GM18870 (cell line): ENCODE results near the gene MRPL51.
A peak's percentile ranks its signal among the peaks of the same experiment; 100 is the strongest.
"Not testable (repeated sequence)": the region's sequence is repeated elsewhere in the genome, so short reads cannot be mapped to it uniquely, and the experiment has no call there.

ENCODE experiments used
- ATAC-seq: cut with Tn5 transposase; IDR thresholded peaks from one replicate; pipeline ENCODE4 v1.9.1; 2021; ENCODE audit warnings: moderate library complexity; ENCODE audit not compliant: unreplicated experiment

The MRPL51 gene

DNA sequence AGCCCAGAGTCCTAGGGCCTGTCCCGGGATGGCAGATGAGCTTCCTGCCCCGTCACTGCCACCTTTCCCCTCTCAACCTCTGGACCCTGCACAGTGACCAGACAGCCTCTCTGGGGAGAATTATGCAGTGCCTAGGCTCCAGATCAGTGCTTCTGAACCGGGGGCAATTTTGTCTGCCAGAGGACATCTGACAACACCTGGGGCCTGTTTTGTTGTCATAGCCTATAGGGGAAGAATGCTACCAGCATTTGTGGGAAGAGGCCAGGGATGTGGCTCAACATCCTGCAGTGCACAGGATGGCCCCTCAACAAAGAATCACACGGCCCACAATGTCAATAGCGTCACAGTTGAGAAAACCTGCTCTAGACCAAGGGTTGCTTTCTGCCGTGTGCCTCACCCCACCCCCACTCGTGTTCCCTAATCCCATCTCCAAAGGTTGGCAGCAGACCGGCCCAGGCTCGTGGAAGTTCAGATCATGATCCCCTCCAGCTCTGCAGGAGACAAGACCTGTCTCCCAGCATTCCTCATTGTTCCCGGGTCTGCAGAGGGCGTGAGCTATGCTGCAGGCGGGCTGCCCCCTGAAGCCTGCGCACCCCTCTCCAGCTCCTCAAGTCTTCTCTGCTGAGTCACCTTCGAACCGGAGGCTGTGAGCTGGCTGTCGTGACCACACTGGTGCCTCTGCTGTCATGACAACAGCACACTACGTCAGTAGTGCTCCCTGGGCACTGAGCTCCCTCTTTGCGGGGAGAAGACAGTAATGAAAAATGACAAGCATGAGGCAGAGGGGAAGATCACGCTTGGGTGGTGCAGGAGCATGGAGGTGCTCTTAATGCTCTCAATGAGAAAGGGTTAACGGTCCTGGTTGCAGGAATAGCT is 39.2 kb upstream of the MRPL51 start:
- no peak for ATAC-seq

DNA sequence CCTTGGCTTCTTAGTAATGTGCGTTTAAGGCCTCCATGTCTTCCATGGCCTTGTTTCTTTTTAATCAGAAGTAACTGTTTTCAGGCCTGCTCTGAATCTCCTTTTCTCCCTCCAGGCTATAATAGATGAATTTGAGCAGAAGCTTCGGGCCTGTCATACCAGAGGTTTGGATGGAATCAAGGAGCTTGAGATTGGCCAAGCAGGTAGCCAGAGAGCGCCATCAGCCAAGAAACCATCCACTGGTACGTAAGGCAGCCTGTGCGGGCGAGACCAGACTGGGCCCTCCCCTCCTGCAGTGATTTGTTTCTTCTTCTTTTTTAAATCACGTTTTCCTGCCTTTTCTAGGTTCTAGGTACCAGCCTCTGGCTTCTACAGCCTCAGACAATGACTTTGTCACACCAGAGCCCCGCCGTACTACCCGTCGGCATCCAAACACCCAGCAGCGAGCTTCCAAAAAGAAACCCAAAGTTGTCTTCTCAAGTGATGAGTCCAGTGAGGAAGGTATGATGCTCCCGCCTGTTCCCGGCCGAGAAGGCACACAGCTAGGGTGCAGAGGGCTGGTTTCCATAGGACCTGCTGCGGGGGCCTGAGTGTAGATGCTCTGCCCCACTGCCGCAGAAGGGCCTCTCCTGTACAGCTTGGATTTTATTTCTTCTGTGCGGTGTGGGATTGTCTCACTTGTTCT is 37.7 kb upstream of the MRPL51 start:
- ATAC-seq = no peak

DNA sequence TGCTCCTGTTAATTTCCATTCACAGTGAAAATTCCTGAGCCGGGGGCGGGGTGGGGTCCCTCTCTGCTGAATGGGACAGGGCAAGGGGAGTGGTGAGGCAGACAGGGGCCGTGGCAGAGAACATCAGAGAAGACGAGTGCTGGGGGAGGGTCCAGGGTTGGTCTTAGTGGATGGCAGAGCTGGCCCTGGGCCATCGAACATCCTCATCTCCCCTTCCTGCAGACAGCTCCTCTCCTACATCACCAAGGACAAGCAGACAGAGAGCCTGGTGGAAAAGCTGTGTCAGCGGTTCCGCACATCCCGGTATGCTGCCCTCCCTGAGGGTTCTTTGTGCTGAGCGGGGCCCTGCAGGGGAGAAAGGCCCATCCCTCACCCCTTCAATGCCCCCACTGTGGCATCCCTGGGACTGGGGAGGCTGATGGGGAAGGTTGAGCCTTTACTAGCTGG is 36.3 kb upstream of the MRPL51 start:
- ATAC-seq = no peak

DNA sequence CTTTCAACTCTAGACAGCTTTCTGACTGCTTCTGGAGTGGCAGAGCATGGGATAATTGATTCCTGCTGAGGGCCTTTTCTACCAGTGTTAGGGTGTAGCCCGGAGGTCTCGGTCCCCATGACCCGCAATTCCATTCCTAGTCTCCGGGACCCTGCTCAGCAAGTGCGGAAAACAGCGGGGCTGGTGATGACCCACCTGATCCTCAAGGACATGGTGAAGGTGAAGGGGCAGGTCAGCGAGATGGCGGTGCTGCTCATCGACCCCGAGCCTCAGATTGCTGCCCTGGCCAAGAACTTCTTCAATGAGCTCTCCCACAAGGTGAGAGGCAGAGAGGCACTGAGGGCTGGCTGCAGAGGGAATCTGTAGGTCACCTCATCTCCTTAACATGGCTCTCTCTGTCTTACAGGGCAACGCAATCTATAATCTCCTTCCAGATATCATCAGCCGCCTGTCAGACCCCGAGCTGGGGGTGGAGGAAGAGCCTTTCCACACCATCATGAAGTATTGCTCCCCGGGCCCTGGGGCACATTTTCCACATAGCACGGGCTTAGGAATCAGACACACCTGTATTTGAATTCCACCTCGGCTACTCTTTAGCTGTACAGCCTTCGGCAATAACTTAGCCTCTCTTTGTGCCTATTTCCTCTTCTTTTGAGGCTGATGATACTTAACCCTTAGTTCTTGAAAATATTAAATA is 35.6 kb upstream of the MRPL51 start:
- ATAC-seq = no peak

DNA sequence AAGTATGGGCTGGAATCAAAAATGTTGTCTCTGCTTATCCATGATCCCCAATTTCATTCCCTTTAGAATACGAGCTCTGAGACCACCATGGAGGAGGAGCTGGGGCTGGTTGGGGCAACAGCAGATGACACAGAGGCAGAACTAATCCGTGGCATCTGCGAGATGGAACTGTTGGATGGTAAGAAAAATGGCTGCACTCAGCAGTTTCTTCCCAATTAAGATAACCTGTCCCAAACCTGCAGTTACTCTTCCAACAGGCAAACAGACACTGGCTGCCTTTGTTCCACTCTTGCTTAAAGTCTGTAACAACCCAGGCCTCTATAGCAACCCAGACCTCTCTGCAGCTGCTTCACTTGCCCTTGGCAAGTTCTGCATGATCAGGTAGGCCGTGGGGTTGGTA is 34.6 kb upstream of the MRPL51 start:
- no peak for ATAC-seq

DNA sequence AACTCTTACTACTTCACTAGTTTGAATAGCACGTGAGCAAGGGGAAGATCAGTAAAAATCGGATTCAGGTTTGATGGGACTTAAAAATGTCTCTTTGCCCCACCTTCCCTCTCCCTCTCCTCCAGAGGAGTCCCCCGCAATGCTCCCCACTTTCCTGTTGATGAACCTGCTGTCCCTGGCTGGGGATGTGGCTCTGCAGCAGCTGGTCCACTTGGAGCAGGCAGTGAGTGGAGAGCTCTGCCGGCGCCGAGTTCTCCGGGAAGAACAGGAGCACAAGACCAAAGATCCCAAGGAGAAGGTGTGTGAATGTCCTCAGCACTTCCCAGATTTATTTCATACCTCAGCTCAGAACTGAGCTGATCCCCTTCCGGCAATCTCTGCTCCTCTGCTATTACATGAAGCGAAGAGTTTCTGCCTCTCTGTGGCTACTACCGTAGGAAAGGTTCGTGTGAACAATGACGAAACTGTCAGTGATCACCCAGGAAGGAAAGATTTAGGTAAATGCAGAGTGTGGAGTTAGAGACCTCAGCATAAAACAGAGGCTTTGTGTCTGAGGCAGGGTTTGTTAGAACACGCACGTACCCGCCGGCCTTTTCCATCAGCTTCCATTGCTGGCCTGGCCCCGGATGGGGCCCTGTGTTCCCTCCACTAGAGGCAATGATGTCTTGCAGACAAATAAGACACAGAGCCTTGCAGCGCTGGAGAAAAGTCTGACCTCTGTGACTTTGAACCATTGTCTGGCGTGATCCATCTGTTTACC is 33.9 kb upstream of the MRPL51 start:
- ATAC-seq = no peak

DNA sequence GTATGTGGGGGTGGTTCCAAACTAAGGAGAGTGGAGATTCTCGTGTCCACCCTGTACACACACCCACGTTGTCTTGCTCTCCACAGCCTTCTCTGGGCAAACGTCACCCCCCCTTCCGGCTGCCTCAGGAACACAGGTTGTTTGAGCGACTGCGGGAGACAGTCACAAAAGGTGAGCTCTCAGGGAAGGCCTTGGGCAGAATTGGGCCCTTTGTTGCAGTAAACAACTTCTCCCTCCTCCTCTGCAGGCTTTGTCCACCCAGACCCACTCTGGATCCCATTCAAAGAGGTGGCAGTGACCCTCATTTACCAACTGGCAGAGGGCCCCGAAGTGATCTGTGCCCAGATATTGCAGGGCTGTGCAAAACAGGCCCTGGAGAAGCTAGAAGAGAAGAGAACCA is 33.1 kb upstream of the MRPL51 start:
- no peak for ATAC-seq

DNA sequence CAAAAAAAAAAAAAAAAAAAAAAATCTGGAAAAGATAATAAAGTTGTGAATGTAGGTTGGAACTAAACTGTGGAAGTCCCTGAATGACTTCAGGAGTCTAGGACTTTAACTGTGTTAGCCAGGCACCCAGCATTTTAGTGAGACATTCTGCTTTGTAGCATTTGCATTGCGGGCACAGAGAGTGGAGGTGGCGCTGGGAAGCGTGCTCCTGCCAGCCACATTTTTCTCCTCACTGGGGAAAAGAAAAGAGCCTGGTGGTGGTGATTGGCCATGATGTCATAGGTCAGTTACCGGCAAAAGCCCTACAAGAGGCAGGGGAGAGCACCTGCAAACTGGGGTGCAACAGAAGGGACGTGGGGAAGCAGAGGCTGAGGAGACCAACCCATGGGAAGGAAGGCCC is 31.6 kb upstream of the MRPL51 start:
- no peak for ATAC-seq

DNA sequence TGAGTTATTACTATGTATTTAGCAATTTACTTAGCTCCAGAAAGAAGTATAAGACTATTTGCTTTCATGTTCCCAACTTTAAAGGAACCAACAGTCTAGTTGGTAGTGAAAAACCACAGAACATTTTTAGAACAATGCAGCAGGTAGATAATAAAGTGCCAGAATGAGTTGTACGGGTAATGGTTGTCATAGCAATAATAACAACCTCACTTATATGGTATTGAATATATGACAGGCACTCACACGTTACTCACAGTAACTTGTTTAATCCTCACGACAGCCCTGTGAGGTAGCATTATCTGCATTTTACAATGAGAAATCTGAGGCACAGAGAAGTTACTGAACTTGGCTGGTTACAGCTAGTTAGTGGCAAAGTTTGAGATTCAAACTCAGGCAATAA is 30.6 kb upstream of the MRPL51 start:
- no peak for ATAC-seq

DNA sequence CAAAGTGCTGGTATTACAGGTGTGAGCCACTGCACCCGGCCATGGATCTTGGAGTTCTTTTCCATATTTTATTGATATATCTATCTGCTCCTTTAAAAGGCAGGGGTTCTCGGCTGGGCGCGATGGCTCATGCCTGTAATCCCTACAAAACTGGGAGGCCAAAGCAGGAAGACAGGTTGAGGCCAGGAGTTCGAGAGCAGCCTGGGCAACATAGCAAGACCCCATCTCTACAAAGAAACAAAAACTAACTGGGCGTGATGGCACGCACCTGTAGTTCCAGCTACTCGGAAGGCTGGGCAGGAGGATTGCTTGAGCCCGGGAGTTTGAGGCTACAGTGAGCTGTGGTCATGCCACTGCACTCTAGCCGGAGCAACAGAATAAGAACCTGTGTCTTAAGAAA is 29.1 kb upstream of the MRPL51 start:
- no peak for ATAC-seq

DNA sequence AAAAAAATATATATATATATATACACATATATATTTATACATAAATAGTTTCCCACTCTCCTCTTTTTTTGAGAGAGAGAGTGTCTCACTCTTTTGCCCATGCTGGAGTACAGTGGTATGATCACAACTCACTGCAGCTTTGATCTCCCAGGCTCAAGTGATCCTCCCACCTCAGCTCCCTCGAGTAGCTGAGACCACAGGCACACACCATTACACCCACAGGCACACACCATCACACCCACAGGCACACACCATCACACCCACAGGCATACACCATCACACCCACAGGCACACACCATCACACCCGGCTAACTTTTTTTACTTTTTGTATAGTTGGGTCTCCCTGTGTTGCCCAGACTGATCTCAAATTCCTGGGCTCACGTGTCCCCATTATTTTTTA is 27.1 kb upstream of the MRPL51 start:
- ATAC-seq = no peak

DNA sequence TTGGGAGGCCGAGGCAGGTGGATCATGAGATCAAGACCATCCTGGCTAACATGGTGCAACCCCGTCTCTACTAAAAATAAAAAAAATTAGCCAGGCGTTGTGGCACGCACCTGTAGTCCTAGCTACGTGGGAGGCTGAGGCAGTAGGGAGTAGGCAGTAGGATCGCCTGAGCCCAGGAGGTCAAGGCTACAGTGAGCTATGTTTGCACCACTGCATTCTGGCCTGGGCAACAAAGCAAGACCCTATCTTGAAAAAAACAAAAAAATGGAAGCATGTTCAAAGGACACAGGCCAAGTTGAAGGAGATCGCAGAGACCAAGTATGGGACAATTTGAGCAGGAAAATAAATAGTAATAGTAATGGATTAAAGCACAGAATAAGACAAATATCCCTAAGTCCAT is 15.0 kb upstream of the MRPL51 start:
- no peak for ATAC-seq

DNA sequence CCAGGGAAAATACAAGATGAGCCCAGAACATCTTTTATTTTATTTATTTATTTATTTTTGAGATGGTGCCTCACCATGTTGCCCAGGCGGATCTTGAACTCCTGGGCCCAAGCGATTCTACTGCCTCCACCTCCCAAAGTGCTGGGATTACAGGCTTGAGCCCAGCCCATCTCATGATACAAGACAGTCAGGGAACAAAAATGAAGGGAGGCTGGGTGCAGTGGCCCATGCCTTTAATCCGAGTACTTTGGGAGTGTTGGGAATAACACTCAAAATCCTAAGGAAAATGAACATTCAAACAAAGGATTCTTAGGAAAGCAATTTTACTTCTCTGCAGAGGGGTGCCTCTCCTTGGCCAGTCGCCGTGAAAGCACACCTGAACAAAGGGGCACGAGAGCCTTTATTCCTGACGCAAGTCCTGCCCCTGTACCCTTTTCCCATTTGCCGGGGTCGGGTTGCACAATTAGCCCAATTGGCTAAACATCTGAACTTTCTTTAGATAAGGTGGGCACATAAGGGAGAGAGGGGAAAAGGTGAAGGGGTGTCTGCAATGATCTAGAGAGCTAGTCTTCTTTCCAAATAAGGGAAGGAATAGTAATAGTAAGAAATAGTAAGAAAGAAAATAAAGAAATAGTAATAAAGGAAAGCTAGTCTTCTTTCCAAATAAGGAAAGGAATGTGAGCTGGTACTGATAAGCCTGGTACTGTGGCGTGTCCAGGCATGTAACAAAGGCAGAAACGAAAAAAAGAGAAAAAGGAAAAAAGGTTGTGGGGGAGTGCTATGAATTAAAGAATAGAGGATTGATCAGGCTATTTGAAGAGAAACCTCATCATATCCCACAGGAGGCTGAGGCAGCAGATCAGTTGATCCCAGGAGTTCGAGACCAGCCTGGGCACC is 14.3 kb upstream of the MRPL51 start:
- ATAC-seq = no peak

DNA sequence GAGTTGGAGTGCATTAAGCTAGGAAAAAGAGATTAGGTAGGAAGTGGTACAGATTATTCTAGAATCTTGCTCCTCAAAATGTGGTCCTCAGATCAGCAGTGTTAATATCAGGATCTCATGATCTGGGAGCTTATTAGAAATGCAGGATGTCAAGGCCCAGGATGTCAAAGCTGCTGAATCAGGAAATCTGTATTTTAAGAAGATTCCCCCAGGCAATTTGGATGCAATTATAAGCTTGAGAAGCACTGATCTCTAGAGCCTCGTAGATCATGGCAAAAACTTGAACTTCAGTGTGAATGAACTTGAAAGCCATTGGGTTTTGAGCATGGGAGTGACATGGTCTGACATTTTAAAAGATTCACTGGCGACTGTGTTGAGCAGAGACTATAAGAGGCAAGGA is 7.4 kb upstream of the MRPL51 start:
- no peak for ATAC-seq

DNA sequence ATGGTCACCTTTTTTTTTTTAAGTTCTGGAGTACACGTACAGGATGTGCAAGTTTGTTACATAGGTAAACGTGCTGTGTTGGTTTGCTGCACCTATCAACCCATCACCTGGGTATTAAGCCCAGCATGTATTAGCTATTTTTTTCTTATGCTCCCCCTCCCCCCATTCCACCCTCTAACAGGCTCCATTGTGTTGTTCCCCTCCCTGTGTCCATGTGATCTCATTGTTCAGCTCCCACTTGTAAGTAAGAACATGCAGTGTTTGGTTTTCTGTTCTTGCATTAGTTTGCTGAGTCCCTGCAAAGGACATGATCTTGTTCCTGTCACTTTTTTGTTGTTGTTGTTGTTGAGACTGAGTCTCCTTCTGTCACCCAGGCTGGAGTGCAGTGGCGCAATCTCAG is 4.2 kb upstream of the MRPL51 start:
- not testable (repeated sequence) for ATAC-seq

DNA sequence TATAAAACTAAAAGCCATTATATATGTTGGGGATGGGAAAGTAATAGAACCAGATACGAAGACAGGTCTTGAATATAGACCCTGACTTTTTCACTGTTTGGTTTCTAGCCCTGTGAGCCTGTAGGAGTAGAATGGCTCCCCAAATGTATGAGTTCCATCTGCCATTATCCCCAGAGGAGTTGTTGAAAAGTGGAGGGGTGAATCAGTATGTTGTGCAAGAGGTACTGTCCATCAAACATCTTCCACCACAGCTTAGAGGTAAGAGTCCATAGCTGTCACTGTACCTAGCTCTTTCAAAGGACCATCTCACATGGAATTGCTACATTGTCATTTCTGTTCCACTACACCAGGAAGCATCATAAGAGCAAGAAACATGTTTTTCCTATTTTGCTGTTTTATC is 1.9 kb upstream of the MRPL51 start:
- ATAC-seq = no peak

DNA sequence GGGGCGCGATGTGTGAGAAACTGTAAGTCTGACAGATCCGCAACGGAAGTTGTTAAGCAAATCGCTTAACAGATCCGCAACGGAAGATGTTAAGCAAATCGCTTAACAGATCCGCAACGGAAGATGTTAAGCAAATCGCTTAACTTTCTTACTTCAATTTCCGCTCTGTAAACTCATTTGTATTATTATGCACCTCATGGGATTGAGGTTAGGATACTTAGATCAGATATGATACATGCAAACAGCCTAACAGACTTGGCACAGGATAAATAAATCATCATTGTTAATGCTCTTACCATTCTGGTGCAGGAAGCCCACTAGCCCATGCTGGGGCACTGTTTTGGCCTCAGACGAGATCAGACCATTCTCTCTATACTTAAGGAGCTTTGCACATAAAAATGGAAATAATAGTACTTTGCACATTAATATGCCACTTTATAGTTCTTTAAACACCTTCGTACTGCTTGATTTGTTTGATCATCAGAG is 1.2 kb upstream of the MRPL51 start:
- no peak for ATAC-seq

DNA sequence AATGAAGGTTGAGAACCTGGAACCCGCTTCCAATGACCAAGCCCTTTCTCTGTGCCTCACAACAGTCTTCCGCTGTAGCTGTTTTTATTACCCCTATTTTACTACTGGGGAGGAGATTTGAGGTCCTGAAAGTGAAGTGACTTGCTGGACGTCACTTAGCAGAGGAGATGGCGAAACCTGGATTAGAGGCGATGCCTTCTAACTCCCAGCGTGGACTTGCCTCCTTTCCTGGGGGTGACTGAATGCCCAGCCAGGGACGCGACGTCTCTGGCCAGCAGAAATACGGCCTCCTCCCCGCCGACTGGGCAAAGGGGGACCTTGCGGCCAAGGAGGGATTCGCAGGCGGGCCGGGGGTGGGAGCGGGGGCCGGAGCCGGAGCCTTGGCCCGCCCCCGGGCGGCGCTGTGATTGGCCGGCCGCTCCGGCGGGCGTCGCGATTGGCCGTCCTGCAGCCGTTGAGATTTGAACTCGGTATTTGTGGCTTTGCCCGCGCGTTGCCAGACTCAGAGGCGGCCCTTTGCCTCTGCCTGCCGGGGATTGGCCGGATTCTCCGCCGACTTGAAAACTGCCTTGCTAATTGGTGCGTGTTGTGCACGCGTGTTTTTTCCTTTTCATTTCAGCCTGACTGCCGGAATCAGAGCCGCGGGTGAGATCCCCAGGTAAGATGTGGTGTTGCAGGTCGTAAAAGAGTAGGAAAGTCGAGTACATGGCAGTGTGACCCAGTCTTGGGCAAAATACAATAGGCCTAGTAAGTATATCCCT is 615 bp upstream of the MRPL51 start, which contains the start of gene NCAPD2:
NCAPD2 (plus strand) TSS at position 606 of the 761 bp plus-strand sequence. CDS start 997 bp downstream, outside the sequence.
- peak; percentile 85 for ATAC-seq

DNA sequence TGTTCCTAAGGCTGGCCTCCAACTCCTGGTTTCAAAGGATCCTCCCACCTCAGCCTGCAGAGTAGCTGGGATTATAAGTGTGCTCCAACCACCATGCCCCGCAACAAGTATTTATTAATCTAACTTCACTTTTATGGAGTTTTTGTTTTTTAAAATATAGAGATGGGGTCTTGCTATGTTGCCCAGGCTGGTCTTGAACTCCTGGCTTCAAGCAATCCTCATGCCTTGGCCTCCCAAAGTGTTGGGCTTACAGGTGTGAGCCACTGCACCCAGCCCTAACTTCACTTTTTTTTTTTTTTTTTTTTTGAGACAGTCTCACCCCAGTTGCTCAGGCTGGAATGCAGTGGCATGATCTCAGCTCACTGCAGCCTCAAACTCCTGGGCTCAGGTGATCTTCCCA is 2.4 kb downstream of the MRPL51 start:
- ATAC-seq = not testable (repeated sequence)
